Activated CD8-positive, alpha-beta memory T cell treated with anti-CD3 and anti-CD28 coated beads, Interleukin-2, amount 50 U/mL, for 4 hours (primary cell): ENCODE results near the gene CMYA5.
"Not testable (repeated sequence)": the region's sequence is repeated elsewhere in the genome, so short reads cannot be mapped to it uniquely, and the experiment has no call there.

Experiments
- DNase-seq: peaks from one replicate; pipeline ENCODE4 v3.0.0-alpha.2; 2020

The CMYA5 gene

GRCh38 chr5:79703381-79703645 is 13.7 kb downstream of the CMYA5 start:
- no peak for DNase-seq

- no peak for DNase-seq
These were observed 14.9 kb downstream of the CMYA5 start for GRCh38 chr5:79704553-79704952.

- no peak for DNase-seq
These were observed 16.0 kb downstream of the CMYA5 start for GRCh38 chr5:79705632-79706031.

GRCh38 chr5:79706317-79706716 is 16.7 kb downstream of the CMYA5 start:
- not testable (repeated sequence) for DNase-seq

GRCh38 chr5:79707535-79707934 is 17.9 kb downstream of the CMYA5 start:
- DNase-seq, result no peak

GRCh38 chr5:79712741-79713140 is 23.1 kb downstream of the CMYA5 start:
- no peak for DNase-seq

- DNase-seq, result no peak
These were observed 24.1 kb downstream of the CMYA5 start for GRCh38 chr5:79713727-79714126.

- no peak for DNase-seq
These were observed 27.2 kb downstream of the CMYA5 start for GRCh38 chr5:79716839-79717238.

- no peak for DNase-seq
These were observed 30.5 kb downstream of the CMYA5 start for GRCh38 chr5:79720096-79720495.

GRCh38 chr5:79727451-79728355 is 38.1 kb downstream of the CMYA5 start:
- DNase-seq, result no peak

GRCh38 chr5:79728396-79728795 is 38.8 kb downstream of the CMYA5 start:
- no peak for DNase-seq

- no peak for DNase-seq
These were observed 40.0 kb downstream of the CMYA5 start for GRCh38 chr5:79729679-79730078.

GRCh38 chr5:79730564-79730963 is 40.9 kb downstream of the CMYA5 start:
- DNase-seq, result no peak

GRCh38 chr5:79731775-79732174 is 42.1 kb downstream of the CMYA5 start:
- DNase-seq, result no peak

GRCh38 chr5:79736528-79737514 is 47.2 kb downstream of the CMYA5 start:
- no peak for DNase-seq

- DNase-seq, result no peak
These were observed 48.7 kb downstream of the CMYA5 start for GRCh38 chr5:79738349-79738748.

GRCh38 chr5:79742549-79743136 is 53.0 kb downstream of the CMYA5 start:
- DNase-seq, result no peak

GRCh38 chr5:79743846-79744605 is 54.4 kb downstream of the CMYA5 start:
- DNase-seq, result no peak

- no peak for DNase-seq
These were observed 55.6 kb downstream of the CMYA5 start for GRCh38 chr5:79745255-79745654.

- DNase-seq, result no peak
These were observed 57.3 kb downstream of the CMYA5 start for GRCh38 chr5:79746642-79747569.
